GM18861 (cell line): ENCODE measurements around the gene LASP1.
"Not testable (repeated sequence)": the region's sequence is repeated elsewhere in the genome, so short reads cannot be mapped to it uniquely, and the experiment has no call there.

Source experiments
- ATAC-seq: cut with Tn5 transposase; IDR thresholded peaks from one replicate; pipeline ENCODE4 v1.9.1; 2021; ENCODE audit not compliant: unreplicated experiment

LASP1 gene

DNA sequence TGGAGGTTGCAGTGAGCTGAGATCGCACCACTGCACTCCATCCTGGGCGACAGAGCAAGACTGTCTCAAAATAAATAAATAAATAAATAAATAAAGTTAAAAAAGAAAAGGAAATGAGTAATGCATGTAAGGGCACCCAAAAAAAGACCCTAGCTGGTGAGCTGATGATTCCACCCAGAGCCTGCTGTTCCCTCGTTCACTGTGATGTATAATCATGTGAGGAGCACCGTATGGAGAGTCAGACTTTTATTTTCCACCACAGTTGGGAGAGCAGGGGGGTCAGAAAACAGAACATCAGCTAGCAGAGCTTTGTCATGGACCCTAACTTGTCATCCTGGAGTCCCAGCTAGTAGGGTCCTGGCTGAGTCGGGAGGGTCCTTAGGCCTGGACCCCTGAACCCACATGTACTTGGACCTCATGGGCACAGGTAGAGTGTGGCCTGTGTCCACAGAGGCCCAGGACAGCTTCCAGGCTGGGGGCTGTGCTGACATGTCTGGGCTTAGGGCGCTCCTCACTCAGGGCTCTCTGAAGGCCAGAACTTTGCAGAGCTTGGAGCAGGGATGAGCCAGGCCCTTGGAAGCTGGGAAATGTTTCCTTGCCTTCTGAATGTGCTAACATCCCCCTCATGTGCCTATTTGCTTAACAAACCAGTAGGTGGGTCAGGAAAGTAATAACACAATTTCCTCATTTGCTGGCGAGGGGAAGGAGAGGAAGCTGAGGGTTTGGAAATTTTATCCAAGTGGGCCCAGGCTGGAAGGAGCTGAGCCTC is 36.8 kb downstream of the LASP1 start:
- ATAC-seq: no peak

DNA sequence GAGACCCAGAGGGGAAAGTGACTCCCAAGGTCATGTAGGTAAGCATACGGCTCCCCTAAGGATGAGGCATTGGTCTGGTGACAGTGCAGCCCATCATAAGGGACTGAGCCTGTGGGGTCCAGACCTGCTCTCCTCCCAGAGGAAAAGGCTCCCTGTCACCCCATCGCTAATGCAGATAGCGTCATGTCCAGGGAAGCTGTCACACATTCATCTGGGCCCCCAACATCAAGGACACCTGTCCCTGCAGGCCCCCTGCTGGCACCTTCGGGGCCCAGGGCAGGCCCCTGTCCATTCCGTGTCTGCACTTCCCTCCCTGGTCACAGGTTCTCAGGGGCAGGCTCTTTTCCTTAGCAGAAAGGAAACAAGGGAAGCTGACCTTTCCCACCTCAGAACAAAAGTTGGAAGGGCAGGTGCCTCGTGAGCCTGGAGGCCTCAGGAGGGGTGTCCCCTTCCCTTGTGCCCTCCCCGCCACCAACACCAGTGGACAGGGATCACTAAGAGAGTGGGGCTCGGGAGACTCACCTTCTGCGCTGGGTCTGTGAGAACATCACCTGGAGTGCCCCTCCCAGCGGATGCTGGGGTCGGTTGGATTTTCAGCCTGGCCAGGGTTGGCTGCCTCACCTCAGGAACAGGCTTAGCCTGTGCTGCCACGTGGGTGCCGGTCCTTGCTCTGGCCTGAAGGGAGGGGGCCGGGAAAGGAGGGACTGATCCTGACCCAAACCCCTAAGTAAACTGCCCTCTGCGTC is 38.2 kb downstream of the LASP1 start:
- no peak for ATAC-seq

DNA sequence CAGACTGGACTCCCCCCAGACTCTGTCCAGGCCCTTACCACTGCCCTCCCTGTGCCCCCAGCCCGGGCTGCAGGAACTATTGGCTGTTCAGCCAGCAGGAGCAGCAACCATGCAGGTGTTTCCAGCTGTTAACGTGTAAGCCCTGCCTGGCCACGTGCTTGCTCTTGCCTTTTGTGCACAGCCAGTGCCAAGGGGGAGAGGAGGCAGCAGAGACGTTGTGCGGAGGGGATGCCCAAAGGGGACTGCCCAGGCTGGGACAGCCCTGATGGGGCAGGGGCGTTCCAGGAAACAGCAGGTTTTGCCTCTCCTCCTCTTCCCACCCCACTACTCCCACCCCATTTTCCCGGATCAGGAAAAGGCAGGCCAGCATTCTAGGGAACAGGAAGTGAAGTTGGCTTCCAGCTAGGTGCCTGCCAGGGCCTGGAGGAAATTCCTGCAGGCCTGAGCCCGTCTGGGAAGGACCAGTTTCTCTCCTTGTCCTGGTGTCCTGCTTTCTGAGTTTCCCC is 38.9 kb downstream of the LASP1 start:
- no peak for ATAC-seq

DNA sequence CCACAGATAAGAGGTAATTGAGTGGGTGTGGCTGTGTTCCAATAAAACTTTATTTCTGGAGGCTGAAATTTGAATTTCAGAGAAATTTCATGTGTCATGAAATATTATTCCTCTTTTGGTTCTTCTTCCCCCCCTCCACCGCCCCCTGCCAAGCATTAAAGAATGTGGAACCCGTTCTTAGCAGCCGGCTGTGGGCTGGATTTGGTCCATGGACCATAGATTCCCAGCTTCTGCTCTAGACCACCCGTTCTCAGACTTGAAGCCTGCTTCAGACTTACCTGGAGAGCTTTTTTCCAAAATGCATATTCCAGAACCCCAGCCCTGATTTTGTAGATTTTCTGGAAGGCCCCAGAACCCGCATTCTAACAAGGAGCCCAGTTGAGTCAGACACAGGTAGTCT is 40.5 kb downstream of the LASP1 start:
- ATAC-seq: no peak

DNA sequence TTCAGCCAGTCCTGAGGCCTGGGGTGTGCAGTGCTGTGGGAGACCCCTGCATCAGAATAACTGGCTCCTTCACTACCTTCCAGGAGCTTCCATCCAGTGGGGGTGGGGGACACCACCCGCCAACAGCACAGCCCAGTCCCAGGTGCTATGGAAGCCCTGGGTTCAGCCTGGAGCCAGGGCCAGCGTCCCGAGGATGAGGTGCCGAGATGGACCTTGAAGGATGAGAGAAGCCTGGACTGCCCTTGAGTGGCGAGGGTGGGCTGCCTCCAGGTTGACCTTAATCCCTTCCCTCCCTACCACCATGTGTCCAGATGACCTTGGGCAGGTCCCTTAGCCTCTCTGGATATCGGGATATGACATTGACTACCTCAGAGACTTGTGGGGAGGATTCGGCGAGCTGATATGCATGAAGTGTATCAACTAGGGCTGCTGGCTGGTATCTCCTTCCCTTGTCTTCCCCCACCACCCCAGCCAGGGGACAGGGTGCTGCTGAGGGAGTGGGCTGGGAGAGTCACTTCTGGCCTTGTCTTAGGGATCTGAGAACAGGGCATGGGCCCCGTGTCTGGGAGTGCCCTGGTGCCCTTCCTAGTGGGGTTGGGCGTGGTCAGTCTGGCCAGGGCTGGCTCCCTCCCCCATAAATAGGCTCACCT is 41.3 kb downstream of the LASP1 start:
- ATAC-seq: no peak

DNA sequence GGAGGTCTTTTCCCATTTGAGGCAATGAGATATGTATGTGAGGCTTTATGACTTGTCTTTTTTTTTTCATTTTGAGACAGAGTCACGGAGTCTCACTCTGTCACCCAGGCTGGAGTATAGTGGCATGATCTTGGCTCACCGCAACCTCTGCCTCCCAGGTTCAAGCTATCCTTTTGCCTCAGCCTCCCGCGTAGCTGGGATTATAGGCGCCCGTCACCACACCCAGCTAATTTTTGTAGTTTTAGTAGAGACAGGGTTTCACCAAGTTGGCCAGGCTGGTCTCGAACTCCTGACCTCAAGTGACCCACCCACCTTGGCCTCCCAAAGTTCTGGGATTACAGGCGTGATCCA is 41.8 kb downstream of the LASP1 start:
- not testable (repeated sequence) for ATAC-seq

DNA sequence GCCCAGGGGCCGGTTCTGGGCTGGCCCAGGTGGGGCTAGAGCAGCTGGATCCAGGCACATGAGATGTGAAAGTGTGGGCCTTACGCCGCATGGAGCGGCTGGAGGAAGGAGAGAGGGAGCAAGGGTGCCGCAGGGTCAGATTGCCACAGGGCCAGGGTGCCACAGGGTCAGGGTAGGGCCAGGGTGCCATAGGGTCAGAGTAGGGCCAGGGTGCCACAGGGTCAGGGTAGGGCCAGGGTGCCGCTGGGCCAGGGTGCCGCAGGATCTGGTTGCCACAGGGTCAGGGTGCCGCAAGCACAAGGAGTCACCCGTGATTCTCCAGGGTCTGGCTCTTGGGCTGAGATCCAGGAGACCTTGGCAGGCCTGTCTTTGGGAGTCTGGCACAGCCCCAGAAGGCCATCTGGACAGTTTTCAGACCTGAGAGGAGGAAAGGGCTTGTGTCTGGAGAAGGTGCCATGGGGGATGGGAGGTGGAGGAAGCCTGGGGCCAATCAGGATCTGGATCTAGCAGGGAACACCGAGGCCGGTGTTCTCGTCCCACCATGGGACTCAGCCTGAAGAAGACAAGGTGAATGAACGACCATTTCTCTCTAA is 42.5 kb downstream of the LASP1 start:
- no peak for ATAC-seq

DNA sequence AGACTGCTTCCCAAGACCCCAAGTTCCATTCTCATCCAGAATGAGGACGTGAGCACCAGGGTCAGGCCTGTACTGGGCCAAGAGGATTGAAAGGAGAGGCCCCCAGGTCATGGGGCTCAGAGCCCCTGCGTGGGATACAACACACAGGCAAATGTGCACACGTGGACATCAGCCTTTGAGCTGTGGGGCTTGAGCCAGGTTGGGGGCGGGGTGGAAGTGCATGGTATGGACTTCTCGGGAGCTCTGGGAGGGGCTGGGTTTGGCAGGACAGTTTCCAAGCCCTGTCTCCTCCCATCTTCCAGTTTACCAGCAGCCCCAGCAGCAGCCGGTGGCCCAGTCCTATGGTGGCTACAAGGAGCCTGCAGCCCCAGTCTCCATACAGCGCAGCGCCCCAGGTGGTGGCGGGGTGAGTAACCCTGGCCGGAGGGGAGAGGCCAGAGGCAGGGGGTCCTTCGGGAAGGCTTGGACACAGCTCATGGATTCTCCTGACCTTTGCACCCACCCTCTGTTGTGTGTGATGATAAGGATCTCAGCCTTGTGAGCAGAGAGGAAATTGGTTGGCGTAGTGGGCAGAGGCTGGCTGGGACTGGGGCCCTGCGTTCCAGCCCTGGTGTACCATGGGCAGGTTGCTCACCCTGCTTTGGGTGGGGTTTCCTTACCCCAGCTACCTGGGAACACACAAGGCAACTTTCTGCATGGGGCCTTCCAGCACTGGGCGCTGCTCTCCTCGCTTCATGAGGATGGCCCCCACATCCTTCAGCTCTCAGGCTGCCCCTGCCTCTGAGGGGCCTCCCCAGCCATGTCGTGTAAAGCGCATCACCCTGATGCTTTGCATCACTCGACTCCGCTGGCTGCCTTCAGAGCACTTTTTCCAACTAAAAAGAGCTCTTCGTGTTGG is 45.1 kb downstream of the LASP1 start:
- no peak for ATAC-seq

DNA sequence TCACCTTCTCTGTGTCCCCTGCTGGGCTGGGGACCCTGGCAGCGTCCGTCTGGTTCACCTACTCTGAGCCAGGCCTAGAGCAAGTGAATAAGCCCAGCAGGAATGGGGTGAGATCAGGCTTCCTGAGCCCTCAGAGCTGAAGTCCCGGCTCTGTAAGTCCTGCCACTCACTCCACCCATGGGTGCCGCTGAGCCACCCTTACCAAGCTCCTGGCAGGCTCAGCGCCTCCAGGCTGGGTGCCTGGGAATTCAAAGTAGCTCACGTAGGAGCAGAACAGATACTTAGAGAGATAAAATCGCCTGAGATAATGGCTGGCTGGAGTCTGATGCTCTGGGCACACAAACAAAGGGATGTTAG is 45.8 kb downstream of the LASP1 start:
- ATAC-seq: no peak

DNA sequence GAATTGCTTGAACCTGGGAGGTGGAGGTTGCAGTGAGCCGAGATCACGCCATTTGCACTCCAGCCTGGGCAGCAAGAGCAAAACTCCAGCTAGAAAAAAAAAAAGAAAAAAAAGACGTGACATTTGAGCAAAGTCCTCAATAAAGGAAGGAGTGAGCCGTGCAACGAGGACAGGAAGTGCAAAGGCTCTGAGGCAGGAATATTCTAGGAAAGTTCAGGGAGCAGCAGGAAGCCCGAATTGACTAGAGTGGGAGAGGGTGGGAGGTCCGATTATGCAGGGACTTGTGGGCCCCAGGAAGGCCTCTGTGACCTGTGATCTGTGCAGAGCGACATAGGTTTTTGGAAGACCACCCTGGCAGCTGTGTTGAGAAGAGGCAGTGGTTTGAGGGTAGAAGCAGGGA is 46.9 kb downstream of the LASP1 start:
- no peak for ATAC-seq

DNA sequence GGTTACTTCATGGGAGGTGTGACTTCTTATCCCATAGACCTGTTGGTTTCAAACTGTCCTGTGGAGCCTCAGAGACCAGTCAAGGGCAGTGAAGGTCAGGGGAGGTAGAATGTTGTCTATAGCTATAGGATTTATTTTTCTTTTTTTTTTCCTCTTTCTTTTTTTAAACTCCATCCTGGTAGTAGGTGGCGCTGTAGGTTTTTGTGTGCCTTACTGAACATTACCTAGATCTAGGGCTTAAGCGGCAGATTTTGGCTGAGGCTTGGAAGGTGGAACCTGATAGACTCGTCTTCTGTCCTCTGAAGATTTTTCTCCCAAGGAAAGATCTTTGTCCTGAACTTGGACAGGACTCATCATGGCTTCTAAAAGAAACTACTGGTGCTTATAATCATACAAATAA is 47.4 kb downstream of the LASP1 start:
- no peak for ATAC-seq

DNA sequence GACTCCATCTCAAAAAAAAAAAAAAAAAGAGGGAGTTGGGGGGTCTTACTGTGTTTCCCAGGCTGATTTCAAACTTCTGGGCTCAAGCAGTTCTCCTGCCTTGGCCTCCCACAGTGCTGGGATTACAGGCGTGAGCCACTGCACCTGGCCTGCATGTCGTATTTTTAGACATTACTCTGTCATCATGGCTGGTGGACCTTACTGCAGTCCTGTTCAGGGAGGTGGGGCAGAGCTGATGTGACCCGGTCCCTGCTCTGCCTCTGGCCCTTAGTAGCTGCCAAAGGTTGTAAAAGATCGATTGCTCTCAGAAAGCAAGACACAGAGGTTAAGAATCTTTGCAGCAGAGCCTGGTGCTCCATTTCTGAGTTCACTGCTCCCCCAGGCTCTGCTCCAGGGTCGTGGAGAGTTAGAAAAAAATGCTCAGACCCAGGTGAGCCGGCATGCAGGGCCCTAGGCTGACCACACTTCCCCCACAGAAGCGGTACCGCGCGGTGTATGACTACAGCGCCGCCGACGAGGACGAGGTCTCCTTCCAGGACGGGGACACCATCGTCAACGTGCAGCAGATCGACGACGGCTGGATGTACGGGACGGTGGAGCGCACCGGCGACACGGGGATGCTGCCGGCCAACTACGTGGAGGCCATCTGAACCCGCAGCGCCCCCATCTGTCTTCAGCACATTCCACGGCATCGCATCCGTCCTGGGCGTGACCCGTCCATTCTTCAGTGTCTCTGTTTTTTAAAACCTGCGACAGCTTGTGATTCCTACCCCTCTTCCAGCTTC is 48.5 kb downstream of the LASP1 start:
- no peak for ATAC-seq

DNA sequence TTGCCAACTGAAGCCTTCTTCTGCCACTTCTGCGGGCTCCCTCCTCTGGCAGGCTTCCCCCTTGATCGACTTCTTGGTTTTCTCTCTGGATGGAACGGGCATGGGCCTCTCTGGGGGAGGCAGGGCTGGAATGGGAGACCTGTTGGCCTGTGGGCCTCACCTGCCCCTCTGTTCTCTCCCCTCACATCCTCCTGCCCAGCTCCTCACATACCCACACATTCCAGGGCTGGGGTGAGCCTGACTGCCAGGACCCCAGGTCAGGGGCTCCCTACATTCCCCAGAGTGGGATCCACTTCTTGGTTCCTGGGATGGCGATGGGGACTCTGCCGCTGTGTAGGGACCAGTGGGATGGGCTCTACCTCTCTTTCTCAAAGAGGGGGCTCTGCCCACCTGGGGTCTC is 49.1 kb downstream of the LASP1 start:
- ATAC-seq: no peak

DNA sequence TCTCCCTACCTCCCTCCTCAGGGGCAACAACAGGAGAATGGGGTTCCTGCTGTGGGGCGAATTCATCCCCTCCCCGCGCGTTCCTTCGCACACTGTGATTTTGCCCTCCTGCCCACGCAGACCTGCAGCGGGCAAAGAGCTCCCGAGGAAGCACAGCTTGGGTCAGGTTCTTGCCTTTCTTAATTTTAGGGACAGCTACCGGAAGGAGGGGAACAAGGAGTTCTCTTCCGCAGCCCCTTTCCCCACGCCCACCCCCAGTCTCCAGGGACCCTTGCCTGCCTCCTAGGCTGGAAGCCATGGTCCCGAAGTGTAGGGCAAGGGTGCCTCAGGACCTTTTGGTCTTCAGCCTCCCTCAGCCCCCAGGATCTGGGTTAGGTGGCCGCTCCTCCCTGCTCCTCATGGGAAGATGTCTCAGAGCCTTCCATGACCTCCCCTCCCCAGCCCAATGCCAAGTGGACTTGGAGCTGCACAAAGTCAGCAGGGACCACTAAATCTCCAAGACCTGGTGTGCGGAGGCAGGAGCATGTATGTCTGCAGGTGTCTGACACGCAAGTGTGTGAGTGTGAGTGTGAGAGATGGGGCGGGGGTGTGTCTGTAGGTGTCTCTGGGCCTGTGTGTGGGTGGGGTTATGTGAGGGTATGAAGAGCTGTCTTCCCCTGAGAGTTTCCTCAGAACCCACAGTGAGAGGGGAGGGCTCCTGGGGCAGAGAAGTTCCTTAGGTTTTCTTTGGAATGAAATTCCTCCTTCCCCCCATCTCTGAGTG is 49.6 kb downstream of the LASP1 start:
- ATAC-seq: no peak

DNA sequence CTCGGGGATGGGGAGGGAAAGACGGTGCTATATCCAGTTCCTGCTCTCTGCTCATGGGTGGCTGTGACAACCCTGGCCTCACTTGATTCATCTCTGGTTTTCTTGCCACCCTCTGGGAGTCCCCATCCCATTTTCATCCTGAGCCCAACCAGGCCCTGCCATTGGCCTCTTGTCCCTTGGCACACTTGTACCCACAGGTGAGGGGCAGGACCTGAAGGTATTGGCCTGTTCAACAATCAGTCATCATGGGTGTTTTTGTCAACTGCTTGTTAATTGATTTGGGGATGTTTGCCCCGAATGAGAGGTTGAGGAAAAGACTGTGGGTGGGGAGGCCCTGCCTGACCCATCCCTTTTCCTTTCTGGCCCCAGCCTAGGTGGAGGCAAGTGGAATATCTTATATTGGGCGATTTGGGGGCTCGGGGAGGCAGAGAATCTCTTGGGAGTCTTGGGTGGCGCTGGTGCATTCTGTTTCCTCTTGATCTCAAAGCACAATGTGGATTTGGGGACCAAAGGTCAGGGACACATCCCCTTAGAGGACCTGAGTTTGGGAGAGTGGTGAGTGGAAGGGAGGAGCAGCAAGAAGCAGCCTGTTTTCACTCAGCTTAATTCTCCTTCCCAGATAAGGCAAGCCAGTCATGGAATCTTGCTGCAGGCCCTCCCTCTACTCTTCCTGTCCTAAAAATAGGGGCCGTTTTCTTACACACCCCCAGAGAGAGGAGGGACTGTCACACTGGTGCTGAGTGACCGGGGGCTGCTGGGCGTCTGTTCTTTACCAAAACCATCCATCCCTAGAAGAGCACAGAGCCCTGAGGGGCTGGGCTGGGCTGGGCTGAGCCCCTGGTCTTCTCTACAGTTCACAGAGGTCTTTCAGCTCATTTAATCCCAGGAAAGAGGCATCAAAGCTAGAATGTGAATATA is 50.8 kb downstream of the LASP1 start:
- ATAC-seq: no peak

DNA sequence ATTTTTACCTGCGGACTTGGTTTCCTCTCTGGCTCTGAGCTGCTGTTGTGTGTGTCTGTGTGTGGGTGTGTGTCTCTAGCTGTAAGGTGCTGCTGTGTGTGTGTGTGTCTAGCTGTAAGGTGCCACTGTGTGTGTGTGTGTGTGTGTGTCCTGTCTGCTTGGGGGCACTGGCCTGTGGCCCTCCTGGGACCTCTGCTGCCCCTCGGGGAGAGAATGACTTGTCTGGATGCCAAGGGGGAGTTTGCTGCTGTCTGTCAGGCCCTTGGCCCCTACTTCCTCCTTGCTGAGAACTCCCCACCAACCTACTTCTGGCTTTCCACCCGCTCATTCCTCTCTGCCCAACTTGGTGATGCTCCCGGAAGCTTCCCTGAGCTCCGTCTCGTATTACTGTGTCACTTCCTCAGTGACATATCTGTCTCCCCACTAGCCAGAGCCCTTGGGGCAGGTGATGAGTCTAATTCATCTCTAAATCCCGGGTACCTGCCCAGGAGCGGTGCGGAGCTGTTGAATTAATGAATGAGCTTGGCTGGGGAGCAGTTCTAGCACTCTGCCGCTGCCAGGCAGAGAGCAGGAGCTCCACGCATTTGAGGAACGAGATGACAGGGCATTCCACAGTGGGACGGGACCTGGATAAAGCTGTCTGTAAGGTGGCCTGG is 52.0 kb downstream of the LASP1 start:
- ATAC-seq: no peak

DNA sequence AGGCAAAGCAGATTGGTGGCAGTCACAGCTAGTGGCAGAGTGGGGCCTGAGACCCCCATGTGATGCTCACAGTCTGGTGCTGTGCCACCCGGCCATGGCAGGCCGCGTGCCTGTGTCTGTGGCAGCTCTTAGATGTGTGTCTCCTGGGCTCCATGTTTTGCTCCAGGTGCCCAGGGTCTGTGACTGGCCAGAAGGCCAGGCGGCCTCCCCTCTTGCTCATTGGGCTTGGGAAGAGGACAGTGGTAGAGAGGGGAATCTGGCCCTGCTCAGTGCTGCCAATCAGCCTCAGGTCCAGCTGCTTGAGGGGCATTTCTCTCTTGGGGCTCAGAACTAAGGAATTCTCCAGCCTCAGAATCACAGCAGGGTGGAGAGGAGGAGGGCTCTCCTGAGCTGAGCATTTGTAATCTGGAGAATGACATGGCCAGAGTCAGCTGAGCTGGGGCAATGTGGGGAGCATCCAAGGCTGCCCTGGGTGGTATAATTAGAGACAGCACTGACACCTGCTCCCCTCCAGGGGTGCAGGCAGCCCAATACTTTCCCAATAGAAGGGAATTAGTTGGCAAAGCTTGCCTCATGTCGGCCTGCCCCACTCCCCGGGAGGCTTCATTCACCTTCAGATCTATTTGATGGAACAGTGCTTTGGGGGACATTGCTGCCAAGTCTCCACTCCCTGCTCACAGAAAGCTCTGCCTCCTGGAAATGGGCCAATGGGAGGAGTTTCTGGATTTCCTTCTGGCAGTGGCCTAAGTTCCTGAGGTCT is 52.9 kb downstream of the LASP1 start:
- no peak for ATAC-seq
